CD4-positive, alpha-beta T cell (primary cell): ENCODE results near the gene KMT2B. TPM values are rescaled to one million over a fixed set of nuclear protein-coding genes. Genes with fewer than 3 reads are reported as not detected.

Experiments used
- ATAC-seq: fragments of 200-7000 bp; cut with Tn5 transposase; one replicate; pipeline ENCODE4 v1.10.0; 2022; ENCODE audit warnings: mild to moderate bottlenecking; ENCODE audit not compliant: poor library complexity
- CTCF ChIA-PET: fragments of 350-600 bp; sonication (Branson Sonifier 250); formaldehyde crosslinking; loops from one replicate; lab custom pipeline; 2021; ENCODE audit warnings: antibody characterized with exemption, inconsistent platforms; lab: Charles Lee
- POLR2A ChIA-PET: fragments of 350-600 bp; sonication (Branson Sonifier 250); formaldehyde crosslinking; loops from one replicate; lab custom pipeline; 2021; ENCODE audit warnings: antibody characterized with exemption, inconsistent platforms; lab: Charles Lee
- DNase-seq, 14 experiments: peaks; one replicate each; pipeline ENCODE4 v3.0.0-alpha.2; 2013 to 2020; ENCODE audit warnings: mixed read lengths in 2 of 14
- H3K27ac ChIP-seq, 2 donors: one replicate each; pipeline versions ENCODE4 v1.5.1 to v1.7.0; 2013; ENCODE audit warnings: low read length in 2 of 2, low read depth in 1 of 2, mild to moderate bottlenecking in 1 of 2
- H3K27me3 ChIP-seq, 2 experiments: 1 replicate in 1 of 2; 2 replicates in 1 of 2; pipeline versions ENCODE4 v1.6.1 to v1.7.0; 2013; ENCODE audit warnings: low read length in 2 of 2, control low read depth in 1 of 2, mild to moderate bottlenecking in 1 of 2, moderate library complexity in 1 of 2; ENCODE audit not compliant: insufficient read depth in 2 of 2, control insufficient read depth in 1 of 2
- H3K36me3 ChIP-seq: one replicate; pipeline ENCODE4 v1.6.1; 2013; ENCODE audit warnings: low read length, control low read depth; ENCODE audit not compliant: insufficient read depth
- H3K4me1 ChIP-seq: one replicate; pipeline ENCODE4 v1.6.1; 2013; ENCODE audit warnings: low read length, control low read depth; ENCODE audit not compliant: insufficient read depth
- H3K4me3 ChIP-seq: one replicate; pipeline ENCODE4 v1.5.1; 2013; ENCODE audit warnings: mild to moderate bottlenecking, low read length, moderate library complexity
- H3K9me3 ChIP-seq, 2 experiments: 1 replicate in 1 of 2; 2 replicates in 1 of 2; pipeline versions ENCODE4 v1.6.1 to v1.7.0; 2013; ENCODE audit warnings: low read length in 2 of 2, mild to moderate bottlenecking in 2 of 2, control low read depth in 1 of 2, moderate library complexity in 1 of 2; ENCODE audit not compliant: control insufficient read depth in 1 of 2, insufficient read depth in 1 of 2
- H3K27ac Mint-ChIP-seq: one replicate; pipeline ENCODE4 v1.8.0; 2020; ENCODE audit warnings: mixed read lengths
- H3K27me3 Mint-ChIP-seq: one replicate; pipeline ENCODE4 v1.8.0; 2021; ENCODE audit warnings: mixed read lengths
- H3K36me3 Mint-ChIP-seq: one replicate; pipeline ENCODE4 v1.8.0; 2021; ENCODE audit warnings: low read depth, mixed read lengths
- H3K4me1 Mint-ChIP-seq: one replicate; pipeline ENCODE4 v1.8.0; 2021; ENCODE audit warnings: low read depth, mixed read lengths
- H3K4me3 Mint-ChIP-seq: one replicate; pipeline ENCODE4 v1.8.0; 2020; ENCODE audit warnings: mild to moderate bottlenecking, mixed read lengths
- H3K9me3 Mint-ChIP-seq: one replicate; pipeline ENCODE4 v1.8.0; 2020; ENCODE audit warnings: mixed read lengths
- intact Hi-C, 2 experiments: fragments of 100-400 bp; cut with DNase I in 1 of 2; cut with micrococcal nuclease in 1 of 2; formaldehyde crosslinking; loops; one replicate each; pipeline versions ENCODE4 v1.15.1 to v1.9.0; 2023 to 2025; cut with DNase I, micrococcal nuclease
- total RNA-seq, 174 experiments: library from RNA in 2 of 174; stranded (reverse) in 2 of 174; gene quantifications; one replicate each; pipeline ENCODE4 v1.2.3 and lab custom pipeline; 2021 to 2026
- TF ChIP-seq, protein P1 (sequence below): fragments of 200-600 bp; IDR thresholded peaks from one replicate; pipeline ENCODE4 v1.8.0; 2022; ENCODE audit warnings: antibody characterized with exemption, mild to moderate bottlenecking

The KMT2B gene
- total RNA-seq, 2 experiments from 2014 or later, result 59.4 to 59.7 TPM

DNA sequence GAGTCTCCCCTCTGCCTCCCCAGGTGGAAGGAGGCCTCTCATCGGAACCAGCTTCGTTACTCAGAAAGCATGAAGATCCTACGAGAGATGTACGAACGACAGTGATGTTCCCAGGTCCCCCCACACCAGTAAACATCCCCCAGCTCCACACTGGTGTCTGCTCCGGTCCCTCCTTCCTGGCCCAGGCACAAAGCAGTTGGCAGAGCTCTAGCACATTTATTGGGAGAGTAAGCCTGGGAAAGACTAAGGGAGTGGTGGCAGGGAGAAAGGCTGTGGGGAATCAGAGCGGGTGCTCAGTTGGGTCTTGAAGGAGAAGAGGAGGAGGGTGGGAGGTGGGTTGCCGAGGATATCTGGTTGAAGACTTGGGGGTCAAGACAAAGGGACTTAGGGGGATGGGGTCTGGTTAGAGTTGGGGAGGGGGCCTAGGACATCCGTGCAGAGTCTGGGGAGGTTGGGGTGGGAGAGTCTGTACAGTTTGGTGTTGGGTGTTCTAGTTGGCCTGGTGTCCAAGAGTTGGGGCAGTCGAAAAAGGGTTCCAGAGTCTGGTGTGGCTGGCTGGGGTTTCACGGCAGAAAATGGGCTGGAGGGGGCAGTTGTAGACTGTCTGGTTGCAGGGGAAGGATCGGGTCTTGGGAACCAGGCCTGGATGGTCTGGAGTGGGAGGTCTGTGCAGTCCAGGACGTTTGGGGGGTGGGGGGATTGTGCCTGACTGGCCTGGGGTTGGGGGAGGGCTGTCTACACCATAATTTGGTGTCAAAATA lies 36.7 kb downstream of the KMT2B start:
- TF ChIP-seq, protein P1, sequence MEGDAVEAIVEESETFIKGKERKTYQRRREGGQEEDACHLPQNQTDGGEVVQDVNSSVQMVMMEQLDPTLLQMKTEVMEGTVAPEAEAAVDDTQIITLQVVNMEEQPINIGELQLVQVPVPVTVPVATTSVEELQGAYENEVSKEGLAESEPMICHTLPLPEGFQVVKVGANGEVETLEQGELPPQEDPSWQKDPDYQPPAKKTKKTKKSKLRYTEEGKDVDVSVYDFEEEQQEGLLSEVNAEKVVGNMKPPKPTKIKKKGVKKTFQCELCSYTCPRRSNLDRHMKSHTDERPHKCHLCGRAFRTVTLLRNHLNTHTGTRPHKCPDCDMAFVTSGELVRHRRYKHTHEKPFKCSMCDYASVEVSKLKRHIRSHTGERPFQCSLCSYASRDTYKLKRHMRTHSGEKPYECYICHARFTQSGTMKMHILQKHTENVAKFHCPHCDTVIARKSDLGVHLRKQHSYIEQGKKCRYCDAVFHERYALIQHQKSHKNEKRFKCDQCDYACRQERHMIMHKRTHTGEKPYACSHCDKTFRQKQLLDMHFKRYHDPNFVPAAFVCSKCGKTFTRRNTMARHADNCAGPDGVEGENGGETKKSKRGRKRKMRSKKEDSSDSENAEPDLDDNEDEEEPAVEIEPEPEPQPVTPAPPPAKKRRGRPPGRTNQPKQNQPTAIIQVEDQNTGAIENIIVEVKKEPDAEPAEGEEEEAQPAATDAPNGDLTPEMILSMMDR, result no peak
- DNase-seq (peak in 1 of 14 experiments; percentile 14), ATAC-seq (no peak)

DNA sequence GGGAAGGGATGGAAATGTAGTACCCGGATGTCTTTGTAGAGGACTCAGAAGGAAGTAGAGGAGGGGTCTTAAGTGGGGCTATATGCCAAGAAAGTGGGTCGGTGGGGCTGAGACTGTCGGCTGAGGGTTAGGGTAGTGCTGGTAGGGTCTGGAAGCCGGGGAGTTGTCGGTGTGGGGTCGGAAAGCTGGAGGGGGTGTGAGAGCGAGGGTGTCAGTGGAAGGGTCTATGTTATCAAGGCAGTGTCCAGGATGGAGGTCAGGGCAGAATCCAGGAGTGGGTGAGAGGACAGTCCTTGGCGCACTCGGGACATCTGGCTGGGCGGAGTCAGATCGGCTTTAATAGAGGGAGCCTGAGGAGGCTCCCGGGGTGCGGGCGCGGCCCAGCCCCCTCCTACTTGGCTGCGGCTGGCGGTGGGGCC lies 37.3 kb downstream of the KMT2B start:
- Mint-ChIP-seq H3K9me3 (no peaks in the 10 kb centered on the region), H3K4me1 (peaks cover 41% of the 10 kb centered on the region), H3K27ac (no peak overlapping the region), H3K27me3 (peaks cover 15% of the 10 kb centered on the region), H3K4me3 (peak overlapping the region; percentile 80), H3K36me3 (peaks cover 34% of the 10 kb centered on the region)
- Histone ChIP-seq H3K36me3 (peaks cover 31% of the 10 kb centered on the region), H3K4me1 (peaks cover 45% of the 10 kb centered on the region), H3K27me3 (peaks cover 0 to 2% of the 10 kb centered on the region in 2 experiments), H3K4me3 (no peak overlapping the region), H3K27ac (no peak overlapping the region), H3K9me3 (no peaks in the 10 kb centered on the region)
- TF ChIP-seq, protein P1, result no peak
- CTCF ChIA-PET, result no interaction called here
- DNase-seq (no peak), ATAC-seq (no peak)
- POLR2A ChIA-PET, result interaction anchor here (1.0 kb wide), 1 partner anchor 11 kb away, joined by 3 read pairs; no protein-coding TSS in a partner anchor
- intact Hi-C loops, result loop anchor here (5.0 to 10.0 kb wide), 5 partner anchors 38 to 930 kb away; partner anchors contain the start of genes COX6B1 (in 1 of the 2), ETV2 (in 1 of the 2), KMT2B (in 1 of the 2) and ZNF567 (in 1 of the 2)

More for the DNA sequence above, 36.7 kb downstream of the KMT2B start:
- Histone ChIP-seq H3K27me3 (peaks cover 0 to 2% of the 10 kb centered on the region in 2 experiments), H3K4me1 (peaks cover 48% of the 10 kb centered on the region), H3K4me3 (no peak overlapping the region), H3K27ac (no peak overlapping the region), H3K36me3 (peaks cover 28% of the 10 kb centered on the region), H3K9me3 (no peaks in the 10 kb centered on the region)
- POLR2A ChIA-PET, result no interaction called here
- H3K27me3 Mint-ChIP-seq, result peaks cover 15% of the 10 kb centered on the region
- H3K4me3 Mint-ChIP-seq, result peak overlapping the region; percentile 80
- CTCF ChIA-PET, result no interaction called here
- intact Hi-C loops, result loop anchor here (5.0 to 10.0 kb wide), 5 partner anchors 37 to 930 kb away; partner anchors contain the start of genes COX6B1 (in 1 of the 2), ETV2 (in 1 of the 2), KMT2B (in 1 of the 2) and ZNF567 (in 1 of the 2)
- H3K4me1 Mint-ChIP-seq, result peaks cover 36% of the 10 kb centered on the region
- no peaks in the 10 kb centered on the region for H3K9me3 Mint-ChIP-seq
- peaks cover 34% of the 10 kb centered on the region for H3K36me3 Mint-ChIP-seq
- H3K27ac Mint-ChIP-seq, result no peak overlapping the region

DNA sequence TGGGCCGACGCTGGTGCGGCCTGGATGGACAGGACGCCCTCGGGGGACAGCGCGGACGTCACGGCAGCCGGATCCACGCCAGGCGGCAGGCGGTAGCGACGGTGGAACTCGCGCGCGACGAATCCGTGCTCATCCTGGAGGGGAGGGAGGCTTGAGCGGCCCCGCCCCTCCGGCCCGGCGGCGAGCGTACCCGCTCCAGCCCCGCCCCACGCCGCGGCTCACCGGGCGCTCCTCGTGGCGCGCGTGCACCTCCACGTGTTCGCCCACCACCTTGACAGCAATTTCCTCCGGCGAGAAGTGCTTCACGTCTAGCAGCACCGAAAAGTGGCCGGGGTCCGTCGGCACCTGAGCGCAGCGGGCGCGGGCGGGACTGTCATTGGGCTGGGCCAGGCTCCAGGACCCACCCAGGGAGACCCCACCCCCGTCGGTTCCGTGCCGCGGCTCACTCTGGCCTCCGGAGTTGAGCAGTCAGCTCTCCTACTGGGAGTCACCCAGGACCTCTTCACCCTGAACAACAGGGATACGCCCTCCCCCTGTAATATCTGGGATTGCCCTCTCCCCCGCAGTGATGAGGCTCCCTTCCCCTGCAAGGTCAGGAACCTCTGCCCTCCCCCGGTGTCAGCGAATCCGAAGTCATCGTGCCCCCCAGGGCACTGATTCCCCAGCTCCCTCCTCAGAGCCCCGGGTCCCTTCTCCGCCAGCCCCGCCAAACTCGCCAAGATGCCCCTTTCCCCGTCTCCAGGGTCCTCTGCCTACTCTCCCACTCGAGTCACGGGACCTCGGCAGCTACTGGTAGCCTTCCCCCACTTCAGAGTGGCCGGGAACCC lies 38.0 kb downstream of the KMT2B start:
- TF ChIP-seq, protein P1, result no peak
- H3K27me3 Mint-ChIP-seq, result peaks cover 15% of the 10 kb centered on the region
- Histone ChIP-seq H3K27ac (no peak overlapping the region), H3K36me3 (peaks cover 35% of the 10 kb centered on the region), H3K9me3 (no peaks in the 10 kb centered on the region), H3K4me1 (peaks cover 43% of the 10 kb centered on the region), H3K4me3 (no peak overlapping the region), H3K27me3 (peaks cover 0 to 2% of the 10 kb centered on the region in 2 experiments)
- POLR2A ChIA-PET, result interaction anchor here (1.0 kb wide), 1 partner anchor 11 kb away, joined by 3 read pairs; no protein-coding TSS in a partner anchor
- CTCF ChIA-PET, result no interaction called here
- no peak overlapping the region for H3K27ac Mint-ChIP-seq
- H3K36me3 Mint-ChIP-seq, result peaks cover 35% of the 10 kb centered on the region
- peak overlapping the region; percentile 68 for H3K4me3 Mint-ChIP-seq
- ATAC-seq, result peak; percentile 5
- H3K9me3 Mint-ChIP-seq, result no peaks in the 10 kb centered on the region
- peaks cover 41% of the 10 kb centered on the region for H3K4me1 Mint-ChIP-seq
- DNase-seq, result peak; percentile 31 to 85 (median 56)
- intact Hi-C loops, result loop anchor here (5.0 to 10.0 kb wide), 5 partner anchors 38 to 929 kb away; partner anchors contain the start of genes COX6B1 (in 1 of the 2), ETV2 (in 1 of the 2), KMT2B (in 1 of the 2) and ZNF567 (in 1 of the 2)
